Measurements from ENCODE around the gene UCKL1.

DNA sequence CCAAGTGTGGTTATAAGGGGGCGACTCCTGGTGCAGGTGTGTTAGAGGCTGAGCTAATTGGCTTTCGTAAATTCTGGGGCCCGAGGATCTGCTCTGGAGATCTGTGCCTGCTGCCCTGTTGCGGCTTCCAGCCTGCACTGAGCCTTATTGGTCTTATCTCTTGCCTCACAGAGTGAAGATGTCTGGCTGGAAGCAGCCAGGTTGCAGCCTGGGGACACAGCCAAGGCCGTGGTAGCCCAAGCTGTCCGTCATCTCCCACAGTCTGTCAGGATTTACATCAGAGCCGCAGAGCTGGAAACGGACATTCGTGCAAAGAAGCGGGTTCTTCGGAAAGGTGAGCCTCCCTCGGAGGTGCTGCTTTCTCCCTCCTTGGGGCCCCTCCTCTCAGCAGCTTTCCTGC is 44.7 kb upstream of the UCKL1 start:
- TF ChIP-seq, protein P1, sequence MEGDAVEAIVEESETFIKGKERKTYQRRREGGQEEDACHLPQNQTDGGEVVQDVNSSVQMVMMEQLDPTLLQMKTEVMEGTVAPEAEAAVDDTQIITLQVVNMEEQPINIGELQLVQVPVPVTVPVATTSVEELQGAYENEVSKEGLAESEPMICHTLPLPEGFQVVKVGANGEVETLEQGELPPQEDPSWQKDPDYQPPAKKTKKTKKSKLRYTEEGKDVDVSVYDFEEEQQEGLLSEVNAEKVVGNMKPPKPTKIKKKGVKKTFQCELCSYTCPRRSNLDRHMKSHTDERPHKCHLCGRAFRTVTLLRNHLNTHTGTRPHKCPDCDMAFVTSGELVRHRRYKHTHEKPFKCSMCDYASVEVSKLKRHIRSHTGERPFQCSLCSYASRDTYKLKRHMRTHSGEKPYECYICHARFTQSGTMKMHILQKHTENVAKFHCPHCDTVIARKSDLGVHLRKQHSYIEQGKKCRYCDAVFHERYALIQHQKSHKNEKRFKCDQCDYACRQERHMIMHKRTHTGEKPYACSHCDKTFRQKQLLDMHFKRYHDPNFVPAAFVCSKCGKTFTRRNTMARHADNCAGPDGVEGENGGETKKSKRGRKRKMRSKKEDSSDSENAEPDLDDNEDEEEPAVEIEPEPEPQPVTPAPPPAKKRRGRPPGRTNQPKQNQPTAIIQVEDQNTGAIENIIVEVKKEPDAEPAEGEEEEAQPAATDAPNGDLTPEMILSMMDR (IDR thresholded peaks at IDR 0.05) = no peak
- TF ChIP-seq POLR2A (IDR thresholded peaks at IDR 0.05) (no peak), EP300 (IDR thresholded peaks at IDR 0.05) (no peak), POLR2AphosphoS5 (IDR thresholded peaks at IDR 0.05) (no peak)
